Measurements from ENCODE around the gene RPL18A. TPM values are rescaled to one million over a fixed set of nuclear protein-coding genes. Genes with fewer than 3 reads are reported as not detected.

RPL18A gene
- total and polyA plus RNA-seq, 2 donors (not counting 1 experiment from before 2014, with no cell fraction given), result 3,228 to 3,761 TPM

GRCh38 chr19:17893766-17894165, 34.1 kb downstream of the RPL18A start:
- 93% methylated on average over 7 of the region's 9 CpGs for WGBS (ENCODE audit: insufficient coverage)
- no peaks in the 10 kb centered on the region for H4K20me1 ChIP-seq (ENCODE audit: control insufficient read depth, insufficient read depth, low read length, poor library complexity, severe bottlenecking)
- no peak for DNase-seq
- TF ChIP-seq EZH2 (IDR thresholded peaks at IDR 0.05; ENCODE audit: borderline replicate concordance, insufficient read depth, low read depth, low read length, poor library complexity, severe bottlenecking), result no peak
- no peak for TF ChIP-seq CTCF (IDR thresholded peaks at IDR 0.05)
- H3K4me1 ChIP-seq (ENCODE audit: control insufficient read depth in 2 of 2, insufficient read depth in 2 of 2, low read length in 2 of 2), result no peaks in the 10 kb centered on the region
- ChIA-PET CTCF (interaction anchor here (1.0 kb wide), 1 partner anchor 10 kb away, joined by 3 read pairs; no protein-coding TSS in a partner anchor), POLR2A (no interaction called here)
- no peaks in the 10 kb centered on the region for H3K36me3 ChIP-seq (replicated peaks in 1 of 2; ENCODE audit: control extremely low read depth in 1 of 2, control insufficient read depth in 1 of 2, extremely low read depth in 1 of 2, insufficient read depth in 2 of 2, low read length in 1 of 2)
- H3K4me2 ChIP-seq (replicated peaks; ENCODE audit: low read depth, low read length, poor library complexity, severe bottlenecking), result no peak overlapping the region
- no peaks in the 10 kb centered on the region for H3K9me3 ChIP-seq (ENCODE audit: control extremely low read depth in 1 of 3, control insufficient read depth in 2 of 3, insufficient read depth in 1 of 3, low read length in 2 of 3)
- H3K4me3 ChIP-seq (ENCODE audit: control extremely low read depth in 1 of 5, extremely low read depth in 1 of 5, insufficient read depth in 1 of 5, low read depth in 2 of 5, low read length in 4 of 5), result no peak overlapping the region
- H2AFZ ChIP-seq (ENCODE audit: insufficient read depth, low read depth, low read length, poor library complexity, severe bottlenecking), result no peak overlapping the region
- no peak for ATAC-seq (ENCODE audit: low read depth)
- intact Hi-C loops (cut with micrococcal nuclease), result no loop called here
- H3K27me3 ChIP-seq (replicated peaks in 1 of 4; ENCODE audit: control extremely low read depth in 1 of 4, control insufficient read depth in 3 of 4, insufficient read depth in 4 of 4, low read length in 3 of 4), result peaks cover 0 to 6% (median 0%) of the 10 kb centered on the region in 4 experiments
- no peak overlapping the region for H3K9ac ChIP-seq (ENCODE audit: low read length)
- peaks cover 13% of the 10 kb centered on the region for H3K27me3 Mint-ChIP-seq
- H3K27ac Mint-ChIP-seq, result no peak overlapping the region
- H3K9me3 Mint-ChIP-seq (ENCODE audit: insufficient read depth), result no peaks in the 10 kb centered on the region
- H3K27ac ChIP-seq (ENCODE audit: low read length in 2 of 2), result no peak overlapping the region
- H3K4me1 Mint-ChIP-seq, result no peaks in the 10 kb centered on the region
- no peak overlapping the region for H3K4me3 Mint-ChIP-seq
- H3K79me2 ChIP-seq (ENCODE audit: control insufficient read depth, insufficient read depth, low read length), result no peaks in the 10 kb centered on the region

- no peak for TF ChIP-seq EZH2 (IDR thresholded peaks at IDR 0.05; ENCODE audit: borderline replicate concordance, insufficient read depth, low read depth, low read length, poor library complexity, severe bottlenecking)
- TF ChIP-seq CTCF (IDR thresholded peaks at IDR 0.05), result no peak
- 73% methylated on average over 2 of the region's 6 CpGs for WGBS (ENCODE audit: insufficient coverage)
- Histone ChIP-seq H3K4me3 (ENCODE audit: control extremely low read depth in 1 of 5, extremely low read depth in 1 of 5, insufficient read depth in 1 of 5, low read depth in 2 of 5, low read length in 4 of 5) (no peak overlapping the region), H3K27me3 (replicated peaks in 1 of 4; ENCODE audit: control extremely low read depth in 1 of 4, control insufficient read depth in 3 of 4, insufficient read depth in 4 of 4, low read length in 3 of 4) (peaks cover 0 to 3% (median 0%) of the 10 kb centered on the region in 4 experiments), H3K36me3 (replicated peaks in 1 of 2; ENCODE audit: control extremely low read depth in 1 of 2, control insufficient read depth in 1 of 2, extremely low read depth in 1 of 2, insufficient read depth in 2 of 2, low read length in 1 of 2) (no peaks in the 10 kb centered on the region), H3K9me3 (ENCODE audit: control extremely low read depth in 1 of 3, control insufficient read depth in 2 of 3, insufficient read depth in 1 of 3, low read length in 2 of 3) (peaks cover 0 to 8% (median 0%) of the 10 kb centered on the region in 3 donors), H3K9ac (ENCODE audit: low read length) (no peak overlapping the region), H3K79me2 (ENCODE audit: control insufficient read depth, insufficient read depth, low read length) (no peaks in the 10 kb centered on the region), H4K20me1 (ENCODE audit: control insufficient read depth, insufficient read depth, low read length, poor library complexity, severe bottlenecking) (no peaks in the 10 kb centered on the region), H3K4me2 (replicated peaks; ENCODE audit: low read depth, low read length, poor library complexity, severe bottlenecking) (no peak overlapping the region), H2AFZ (ENCODE audit: insufficient read depth, low read depth, low read length, poor library complexity, severe bottlenecking) (no peak overlapping the region), H3K4me1 (ENCODE audit: control insufficient read depth in 2 of 2, insufficient read depth in 2 of 2, low read length in 2 of 2) (no peaks in the 10 kb centered on the region), H3K27ac (ENCODE audit: low read length in 2 of 2) (no peak overlapping the region)
- CTCF ChIA-PET, result no interaction called here
- ATAC-seq (ENCODE audit: low read depth) (no peak), DNase-seq (no peak)
- Mint-ChIP-seq H3K4me3 (no peak overlapping the region), H3K4me1 (no peaks in the 10 kb centered on the region), H3K27ac (no peak overlapping the region), H3K27me3 (peaks cover 32% of the 10 kb centered on the region), H3K9me3 (ENCODE audit: insufficient read depth) (no peaks in the 10 kb centered on the region)
- POLR2A ChIA-PET, result no interaction called here
- intact Hi-C loops (cut with micrococcal nuclease), result no loop called here
These were observed 43.0 kb downstream of the RPL18A start for GRCh38 chr19:17902701-17903100.

All from B cell (primary cell).